HAP-1 (cell line): Measurements from ENCODE around the gene DHX58.

Source experiments
- DNase-seq, 2 experiments: peaks; one replicate each; pipeline ENCODE4 v3.0.0-alpha.2; 2016 to 2020; ENCODE audit warnings: low spot score in 2 of 2
- H3K27me3 ChIP-seq: fragments of 250-450 bp; sonication (Bioruptor Pico); 2 replicates; pipeline ENCODE4 v1.5.1; 2020; ENCODE audit warnings: low read depth, mild to moderate bottlenecking, moderate library complexity
- H3K36me3 ChIP-seq: fragments of 250-450 bp; sonication (Bioruptor Pico); replicated peaks from 2 replicates; pipeline ENCODE4 v1.5.1; 2020; ENCODE audit warnings: mild to moderate bottlenecking
- H3K4me1 ChIP-seq: fragments of 250-450 bp; sonication (Bioruptor Pico); 2 replicates; pipeline ENCODE4 v1.5.1; 2020; ENCODE audit warnings: mild to moderate bottlenecking
- H3K4me3 ChIP-seq: fragments of 250-450 bp; sonication (Bioruptor Pico); 2 replicates; pipeline ENCODE4 v1.5.1; 2020; ENCODE audit warnings: mild to moderate bottlenecking, moderate library complexity
- H3K9me3 ChIP-seq: fragments of 250-450 bp; sonication (Bioruptor Pico); 2 replicates; pipeline ENCODE4 v1.5.1; 2020; ENCODE audit warnings: mild to moderate bottlenecking, moderate library complexity
- in situ Hi-C: fragments of 300-500 bp; cut with MboI; formaldehyde crosslinking; loops from 3 replicates; pipeline ENCODE4 v1.14.3; 2020; ENCODE audit warnings: low sequenced_read_pairs, inconsistent platforms, mixed read lengths

DHX58 gene

DNA sequence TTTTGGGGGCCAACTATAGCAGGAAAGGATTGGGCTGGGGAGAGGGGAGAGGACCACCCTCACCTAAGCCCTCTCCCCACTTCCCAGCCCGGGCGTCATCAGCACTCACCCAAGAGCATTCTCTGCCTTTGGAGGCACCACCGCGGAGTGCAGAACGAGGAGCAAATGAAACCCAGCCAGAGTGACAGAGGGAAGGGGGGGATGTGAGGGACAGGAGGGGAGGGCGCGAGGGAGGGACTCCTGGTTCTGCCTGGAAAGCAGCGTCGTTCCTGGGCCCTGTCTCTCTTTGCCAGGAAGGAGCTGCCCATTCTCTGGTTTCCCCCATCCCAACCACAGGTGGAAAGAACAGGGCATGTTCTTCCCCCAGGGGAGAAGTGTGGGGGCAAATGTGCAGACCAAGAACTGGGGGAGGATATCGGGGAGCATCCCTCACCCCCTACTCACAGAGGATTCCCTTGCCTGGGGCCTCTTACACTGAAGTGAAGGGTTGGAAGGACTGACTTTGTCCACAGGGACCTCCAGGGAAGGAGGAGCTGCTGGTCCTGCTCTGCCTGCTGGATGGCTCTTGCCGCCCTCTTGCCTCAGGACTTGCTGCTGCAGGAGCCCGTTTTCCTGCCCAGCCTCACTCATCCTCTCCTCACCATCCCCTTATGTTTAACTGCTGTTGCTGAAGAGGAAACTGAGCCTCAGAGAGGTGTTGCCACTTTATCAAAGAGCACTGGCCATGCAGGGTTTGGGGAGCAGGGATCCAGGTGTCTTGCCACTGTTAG, 58.6 kb downstream of the DHX58 start:
- Histone ChIP-seq H3K27me3 (peaks cover 6% of the 10 kb centered on the region; the same call in 1 of the 2 replicates), H3K4me1 (no peaks in the 10 kb centered on the region), H3K4me3 (no peak overlapping the region), H3K9me3 (no peaks in the 10 kb centered on the region), H3K36me3 (no peaks in the 10 kb centered on the region)
- no peak for DNase-seq
- in situ Hi-C loops: no loop called here

DNA sequence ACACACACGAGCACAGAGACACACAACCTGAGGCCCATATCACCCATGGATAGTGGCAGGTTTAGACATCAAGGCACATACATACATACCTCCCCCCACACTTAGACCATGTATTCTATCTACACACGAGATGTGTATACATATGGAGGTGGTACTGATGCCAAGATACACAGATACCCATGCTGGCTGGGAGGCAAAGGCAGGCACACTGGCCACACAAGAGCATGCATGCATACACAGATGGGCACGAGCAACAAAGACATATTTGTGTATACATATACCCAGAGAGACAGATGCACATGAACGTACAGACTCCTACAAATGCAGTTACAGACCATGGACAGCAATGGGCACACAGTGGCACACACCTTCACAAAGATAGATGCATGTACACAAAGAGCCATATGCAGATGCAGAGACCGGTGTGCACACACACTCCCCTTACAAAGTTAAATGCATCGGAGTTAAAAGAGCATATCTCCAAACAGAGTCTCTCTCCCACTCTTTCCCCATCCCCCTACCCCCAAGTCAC, 60.1 kb downstream of the DHX58 start:
- in situ Hi-C loops: no loop called here
- no peak for DNase-seq
- H3K27me3 ChIP-seq: peaks cover 6% of the 10 kb centered on the region; the same call in 1 of the 2 replicates
- no peak overlapping the region for H3K4me3 ChIP-seq
- no peaks in the 10 kb centered on the region for H3K4me1 ChIP-seq
- H3K9me3 ChIP-seq: no peaks in the 10 kb centered on the region
- H3K36me3 ChIP-seq: no peaks in the 10 kb centered on the region

DNA sequence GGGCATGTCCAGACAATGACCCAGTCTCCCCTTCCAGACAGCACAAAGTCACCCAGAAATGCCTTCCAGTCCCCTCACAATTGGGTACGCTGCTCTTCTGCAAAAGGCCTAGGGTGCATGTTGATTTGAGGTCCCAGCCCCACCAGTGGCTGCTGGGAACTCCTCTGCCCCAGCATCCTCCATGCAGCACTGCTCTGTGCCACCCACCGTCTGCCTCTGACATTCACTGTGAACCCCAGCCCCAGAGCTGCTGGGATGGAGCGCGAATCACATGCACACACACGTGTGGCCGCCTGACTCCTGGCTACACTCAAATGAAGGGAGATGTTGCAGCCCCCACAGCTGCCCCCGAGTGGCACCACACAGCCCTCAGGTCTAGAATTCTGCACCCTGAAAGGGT, 60.9 kb downstream of the DHX58 start:
- H3K36me3 ChIP-seq: no peaks in the 10 kb centered on the region
- peaks cover 6% of the 10 kb centered on the region; the same call in 1 of the 2 replicates for H3K27me3 ChIP-seq
- in situ Hi-C loops: no loop called here
- no peak for DNase-seq
- H3K4me1 ChIP-seq: no peaks in the 10 kb centered on the region
- no peak overlapping the region for H3K4me3 ChIP-seq
- no peaks in the 10 kb centered on the region for H3K9me3 ChIP-seq
